Lung (tissue), 12 donors: ENCODE data around the gene BIRC3. TPM values are rescaled to one million over a fixed set of nuclear protein-coding genes. Genes with fewer than 3 reads are reported as not detected.
"Not testable (repeated sequence)": the region's sequence is repeated elsewhere in the genome, so short reads cannot be mapped to it uniquely, and the experiment has no call there.

Source experiments
- ATAC-seq: fragments of 200-7000 bp; cut with Tn5 transposase; one replicate; pipeline ENCODE4 v1.9.1; 2020; ENCODE audit warnings: moderate number of reproducible peaks; ENCODE audit not compliant: insufficient read depth, low FRiP score
- DNase-seq, 3 donors: peaks; one replicate each; pipeline ENCODE4 v3.0.0-alpha.2; 2013 to 2017
- H3K27ac ChIP-seq, 2 donors: one replicate each; pipeline ENCODE4 v1.5.1; 2013; ENCODE audit warnings: mild to moderate bottlenecking in 2 of 2, moderate library complexity in 2 of 2, control low read depth in 1 of 2, inconsistent platforms in 1 of 2, low read depth in 1 of 2, low read length in 1 of 2
- H3K27me3 ChIP-seq, 3 donors: one replicate each; pipeline ENCODE4 v1.5.1; 2013; ENCODE audit warnings: low read length in 2 of 3; ENCODE audit not compliant: control insufficient read depth in 3 of 3, insufficient read depth in 3 of 3
- H3K36me3 ChIP-seq, 4 donors: one replicate each; pipeline ENCODE4 v1.5.1; 2013; ENCODE audit warnings: low read length in 4 of 4, mild to moderate bottlenecking in 1 of 4, moderate library complexity in 1 of 4; ENCODE audit not compliant: control insufficient read depth in 4 of 4, insufficient read depth in 4 of 4
- H3K4me1 ChIP-seq, 5 donors: one replicate each; pipeline ENCODE4 v1.5.1; 2013; ENCODE audit warnings: low read length in 5 of 5, mild to moderate bottlenecking in 2 of 5, moderate library complexity in 1 of 5; ENCODE audit not compliant: control insufficient read depth in 5 of 5, insufficient read depth in 5 of 5
- H3K4me3 ChIP-seq: one replicate; pipeline ENCODE4 v1.5.1; 2013; ENCODE audit warnings: mild to moderate bottlenecking, control low read depth, moderate library complexity
- H3K9ac ChIP-seq, 2 donors: one replicate each; pipeline ENCODE4 v1.5.1; 2013; ENCODE audit warnings: low read length in 2 of 2, control low read depth in 1 of 2; ENCODE audit not compliant: insufficient read depth in 1 of 2
- H3K9me3 ChIP-seq, 4 donors: one replicate each; pipeline ENCODE4 v1.5.1; 2013; ENCODE audit warnings: low read length in 3 of 4, mild to moderate bottlenecking in 1 of 4, moderate library complexity in 1 of 4; ENCODE audit not compliant: control insufficient read depth in 4 of 4, insufficient read depth in 3 of 4
- CTCF ChIP-seq: IDR thresholded peaks from 2 replicates; pipeline ENCODE4 v1.5.1; 2012; ENCODE audit warnings: mild to moderate bottlenecking; ENCODE audit errors: control extremely low read depth, extremely low read depth
- whole genome bisulfite sequencing, 2 donors: extraction: QIAGEN DNeasy Blood & Tissue Kit; methylation state at CpG; one replicate each; pipeline ENCODE4 v1.1.7; 2013; 5-methylcytosine and 5-hydroxymethylcytosine counted together
- polyA plus RNA-seq, 2 donors: library from polyadenylated mRNA; stranded (reverse); fragments of 200-250 nt; gene quantifications; one replicate each; pipeline ENCODE4 v1.2.1, GENCODE V29; 2013
- total RNA-seq, 2 donors: library from RNA; depleted of rRNA in 1 of 2; stranded (reverse); fragments of >200 nt in 1 of 2; gene quantifications; one replicate each; pipeline ENCODE4 v1.2.1, GENCODE V29; 2014 to 2021
- donor health status: control.
- donor health status: control.
- donor health status: Bipolar disorder and iron deficiency.
- donor health status: healthy.
- donor health status: DM: yes; HTN: yes; CAD: no.

Gene BIRC3
- total and polyA plus RNA-seq, 4 donors, result 8.7 to 61.0 (median 32.3) TPM

- Histone ChIP-seq H3K9ac (no peak overlapping the region), H3K27me3 (no peaks in the 10 kb centered on the region), H3K36me3 (peaks cover 0 to 20% (median 8%) of the 10 kb centered on the region in 4 donors), H3K4me1 (no peaks in the 10 kb centered on the region), H3K4me3 (no peak overlapping the region), H3K9me3 (no peaks in the 10 kb centered on the region), H3K27ac (no peak overlapping the region)
- ATAC-seq (no peak), DNase-seq (no peak)
- TF ChIP-seq CTCF, result no peak
Measured at GRCh38 chr11:102330231-102330630, 12.9 kb downstream of the BIRC3 start.

DNA sequence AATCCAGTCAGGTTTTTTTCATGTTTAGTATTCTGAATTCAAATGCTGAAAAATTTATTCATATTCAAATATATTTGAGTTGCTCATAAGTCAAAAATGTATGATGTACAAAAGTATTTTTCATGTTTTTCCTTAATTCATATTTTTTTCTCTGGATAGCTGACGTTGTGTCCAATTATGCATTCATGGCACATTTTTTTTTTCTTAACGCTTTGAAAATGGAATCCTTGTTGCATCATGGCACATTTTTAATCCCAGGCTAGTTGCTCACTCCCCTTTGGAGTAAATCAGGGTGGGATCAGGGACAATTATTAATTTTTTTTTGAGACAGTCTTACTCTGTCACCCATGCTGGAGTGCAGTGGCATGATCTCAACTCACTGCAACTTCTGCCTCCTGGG lies 14.1 kb downstream of the BIRC3 start:
- H3K4me3 ChIP-seq, result no peak overlapping the region
- no peak overlapping the region for H3K9ac ChIP-seq
- no peaks in the 10 kb centered on the region for H3K27me3 ChIP-seq
- no peak overlapping the region for H3K27ac ChIP-seq
- TF ChIP-seq CTCF, result no peak
- no peak for ATAC-seq
- no peaks in the 10 kb centered on the region for H3K9me3 ChIP-seq
- peaks cover 0 to 19% (median 8%) of the 10 kb centered on the region in 4 donors for H3K36me3 ChIP-seq
- no peak for DNase-seq
- 89 to 92% methylated on average over 2 of the region's 2 CpGs for WGBS, 2 donors
- no peaks in the 10 kb centered on the region for H3K4me1 ChIP-seq

- Histone ChIP-seq H3K9me3 (no peaks in the 10 kb centered on the region), H3K4me3 (no peak overlapping the region), H3K27me3 (no peaks in the 10 kb centered on the region), H3K27ac (no peak overlapping the region), H3K9ac (no peak overlapping the region), H3K4me1 (no peaks in the 10 kb centered on the region), H3K36me3 (peaks cover 0 to 17% (median 7%) of the 10 kb centered on the region in 4 donors)
- ATAC-seq, result no peak
- no peak for TF ChIP-seq CTCF
- DNase-seq, result no peak
- 58 to 81% methylated on average over 1 of the region's 1 CpG for WGBS, 2 donors
Measured at GRCh38 chr11:102332611-102332994, 15.3 kb downstream of the BIRC3 start.

GRCh38 chr11:102338479-102339010 lies 21.3 kb downstream of the BIRC3 start:
- Histone ChIP-seq H3K27me3 (no peaks in the 10 kb centered on the region), H3K9ac (no peak overlapping the region), H3K36me3 (peaks cover 0 to 4% (median 1%) of the 10 kb centered on the region in 4 donors), H3K27ac (no peak overlapping the region), H3K4me3 (no peak overlapping the region), H3K4me1 (no peaks in the 10 kb centered on the region), H3K9me3 (no peaks in the 10 kb centered on the region)
- TF ChIP-seq CTCF, result no peak
- ATAC-seq (no peak), DNase-seq (no peak)

DNA sequence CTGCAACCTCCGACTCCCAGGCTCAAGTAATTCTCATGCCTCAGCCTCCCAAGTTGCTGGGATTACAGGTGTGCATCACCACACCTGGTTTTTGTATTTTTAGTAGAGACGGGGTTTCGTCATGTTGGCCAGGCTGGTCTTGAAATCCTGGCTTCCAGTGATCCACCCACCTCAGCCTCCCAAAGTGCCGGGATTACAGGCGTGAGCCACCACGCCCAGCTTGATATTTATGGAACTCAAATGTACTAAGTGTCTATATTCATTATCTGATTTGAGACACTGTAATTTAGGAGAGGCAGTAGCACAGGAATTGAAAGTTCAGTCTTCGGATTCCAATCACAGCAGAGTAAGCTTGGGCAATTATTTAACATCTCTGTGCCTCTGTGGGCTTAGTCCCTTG lies 24.0 kb downstream of the BIRC3 start:
- H3K9ac ChIP-seq, ATAC-seq, DNase-seq, H3K27me3 ChIP-seq, H3K36me3 ChIP-seq, H3K27ac ChIP-seq, H3K9me3 ChIP-seq, H3K4me3 ChIP-seq, H3K4me1 ChIP-seq: not testable (repeated sequence)
- 86 to 90% methylated on average over 7 of the region's 7 CpGs for WGBS, 2 donors
